T47D (cell line): ENCODE measurements around the gene SSH3.

Experiments used
- DNase-seq, 2 experiments: peaks; one replicate each; pipeline versions ENCODE4 v3.0.0 to v3.0.0-alpha.2; 2011 to 2012; ENCODE audit warnings: low read depth in 1 of 2, low spot score in 1 of 2
- JUND ChIP-seq: IDR thresholded peaks from 2 replicates; pipeline ENCODE4 v1.6.1; 2012; ENCODE audit warnings: low read depth
- in situ Hi-C: cut with HindIII; loops from 2 replicates; pipeline ENCODE4 v1.10.0; 2016; ENCODE audit warnings: low sequenced_read_pairs, low pct_unique_long_range_greater_than_20kb

Gene SSH3

GRCh38 chr11:67279589-67280340 is 23.6 kb upstream of the SSH3 start:
- in situ Hi-C loops, result no loop called here
- DNase-seq, result no peak
- no peak for TF ChIP-seq JUND

DNA sequence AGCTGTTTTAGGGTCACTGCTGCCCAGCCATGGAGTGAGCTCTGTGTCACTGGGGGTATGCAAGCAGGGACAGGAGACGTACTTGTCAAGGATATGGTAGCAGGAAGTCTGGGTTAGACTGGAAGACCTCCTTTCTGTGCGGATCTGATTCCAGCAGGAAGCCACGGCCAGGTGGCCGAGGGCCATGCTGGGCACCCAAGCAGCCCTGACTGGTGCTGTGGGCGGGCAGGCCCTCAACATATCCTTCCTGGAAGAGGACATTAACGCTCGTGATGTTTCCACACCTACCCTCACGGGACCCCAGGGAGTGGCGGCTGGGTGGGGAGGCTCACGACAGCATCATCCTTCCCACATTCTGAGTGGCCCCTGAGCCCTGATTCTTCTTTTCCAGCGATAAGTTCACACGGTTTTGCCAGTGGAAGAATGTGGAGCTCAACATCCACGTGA is 23.0 kb upstream of the SSH3 start:
- no peak for TF ChIP-seq JUND
- in situ Hi-C loops, result no loop called here
- DNase-seq, result no peak

- in situ Hi-C loops, result no loop called here
- no peak for DNase-seq
- no peak for TF ChIP-seq JUND
Observed at GRCh38 chr11:67280788-67281551, 22.4 kb upstream of the SSH3 start.

DNA sequence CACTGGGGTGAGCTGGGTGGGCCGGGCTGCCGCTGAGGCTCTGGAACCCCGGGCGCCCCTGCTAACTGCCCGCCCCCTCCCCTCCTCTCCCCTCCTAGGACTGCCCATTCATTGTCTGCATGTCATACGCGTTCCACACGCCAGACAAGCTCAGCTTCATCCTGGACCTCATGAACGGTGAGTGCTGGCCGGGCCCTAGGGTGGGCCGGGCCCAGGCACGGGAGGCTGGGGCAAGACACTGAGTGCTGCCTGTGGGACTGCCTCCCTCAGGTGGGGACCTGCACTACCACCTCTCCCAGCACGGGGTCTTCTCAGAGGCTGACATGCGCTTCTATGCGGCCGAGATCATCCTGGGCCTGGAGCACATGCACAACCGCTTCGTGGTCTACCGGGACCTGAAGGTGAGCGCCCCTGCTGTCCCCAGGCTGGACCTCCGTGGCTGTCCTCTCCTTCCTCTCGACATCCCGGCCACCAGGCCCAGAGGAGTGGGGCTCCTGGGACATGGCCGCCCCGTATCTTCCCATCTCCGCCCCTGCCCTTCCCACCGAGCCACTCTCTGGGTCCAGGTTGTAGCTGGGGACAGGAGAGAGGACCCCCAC is 21.7 kb upstream of the SSH3 start:
- in situ Hi-C loops, result no loop called here

GRCh38 chr11:67282155-67282875 is 21.0 kb upstream of the SSH3 start:
- in situ Hi-C loops, result no loop called here
- DNase-seq, result no peak
- no peak for TF ChIP-seq JUND

More for the DNA sequence above, 21.7 kb upstream of the SSH3 start:
- TF ChIP-seq JUND, result no peak
- DNase-seq, result no peak

GRCh38 chr11:67282876-67283371 is 20.4 kb upstream of the SSH3 start:
- no peak for TF ChIP-seq JUND
- in situ Hi-C loops, result no loop called here
- no peak for DNase-seq

GRCh38 chr11:67283481-67283963 is 19.8 kb upstream of the SSH3 start:
- DNase-seq, result no peak
- in situ Hi-C loops, result no loop called here
- TF ChIP-seq JUND, result no peak

DNA sequence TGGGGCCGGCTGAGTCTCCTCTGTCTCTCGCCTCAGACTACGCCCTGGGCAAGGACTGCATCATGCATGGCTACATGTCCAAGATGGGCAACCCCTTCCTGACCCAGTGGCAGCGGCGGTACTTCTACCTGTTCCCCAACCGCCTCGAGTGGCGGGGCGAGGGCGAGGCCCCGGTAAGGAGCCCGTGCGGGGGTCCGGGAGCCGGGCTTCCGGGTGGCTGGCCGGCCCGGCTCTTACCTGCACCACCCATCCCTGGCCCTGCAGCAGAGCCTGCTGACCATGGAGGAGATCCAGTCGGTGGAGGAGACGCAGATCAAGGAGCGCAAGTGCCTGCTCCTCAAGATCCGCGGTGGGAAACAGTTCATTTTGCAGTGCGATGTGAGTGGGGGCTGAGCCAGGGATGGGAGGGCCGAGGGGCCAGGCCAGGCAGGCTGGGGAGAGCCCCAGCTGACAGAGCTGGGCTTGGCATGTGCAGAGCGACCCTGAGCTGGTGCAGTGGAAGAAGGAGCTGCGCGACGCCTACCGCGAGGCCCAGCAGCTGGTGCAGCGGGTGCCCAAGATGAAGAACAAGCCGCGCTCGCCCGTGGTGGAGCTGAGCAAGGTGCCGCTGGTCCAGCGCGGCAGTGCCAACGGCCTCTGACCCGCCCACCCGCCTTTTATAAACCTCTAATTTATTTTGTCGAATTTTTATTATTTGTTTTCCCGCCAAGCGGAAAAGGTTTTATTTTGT is 18.4 kb upstream of the SSH3 start:
- no peak for DNase-seq
- TF ChIP-seq JUND, result no peak
- in situ Hi-C loops, result no loop called here

- in situ Hi-C loops, result no loop called here
- TF ChIP-seq JUND, result no peak
- no peak for DNase-seq
Observed at GRCh38 chr11:67285541-67286498, 17.5 kb upstream of the SSH3 start.

GRCh38 chr11:67286621-67287333 is 16.6 kb upstream of the SSH3 start:
- DNase-seq, result peak in 1 of 2 experiments; percentile 61
- TF ChIP-seq JUND, result no peak
- in situ Hi-C loops, result no loop called here
